Measurements from ENCODE around the gene USP22.
"Not testable (repeated sequence)": the region's sequence is repeated elsewhere in the genome, so short reads cannot be mapped to it uniquely, and the experiment has no call there.

The USP22 gene

GRCh38 chr17:21042458-21043295, at the start of gene USP22:
TSS of gene USP22 (minus strand) at chr17:21043011. CDS start at chr17:21042835, 176 bp downstream.
- DNase-seq (ENCODE audit: low read depth in 2 of 2): no peak

- no peak for DNase-seq (ENCODE audit: low read depth in 2 of 2)
Measured at GRCh38 chr17:21090902-21091618, 48.2 kb upstream of the USP22 start.

GRCh38 chr17:21089933-21090901, 47.4 kb upstream of the USP22 start:
- DNase-seq (ENCODE audit: low read depth in 2 of 2): no peak

- no peak for DNase-seq (ENCODE audit: low read depth in 2 of 2)
Measured at GRCh38 chr17:21089145-21089544, 46.3 kb upstream of the USP22 start.

- no peak for DNase-seq (ENCODE audit: low read depth in 2 of 2)
Measured at GRCh38 chr17:21085707-21086106, 42.9 kb upstream of the USP22 start.

- DNase-seq (ENCODE audit: low read depth in 2 of 2): not testable (repeated sequence)
Measured at GRCh38 chr17:21085280-21085679, 42.5 kb upstream of the USP22 start.

- no peak for DNase-seq (ENCODE audit: low read depth in 2 of 2)
Measured at GRCh38 chr17:21082001-21082436, 39.2 kb upstream of the USP22 start.

GRCh38 chr17:21079196-21079595, 36.4 kb upstream of the USP22 start:
- no peak for DNase-seq (ENCODE audit: low read depth in 2 of 2)

GRCh38 chr17:21078016-21078780, 35.4 kb upstream of the USP22 start:
- DNase-seq (ENCODE audit: low read depth in 2 of 2): no peak

GRCh38 chr17:21077281-21077680, 34.5 kb upstream of the USP22 start:
- no peak for DNase-seq (ENCODE audit: low read depth in 2 of 2)

- DNase-seq (ENCODE audit: low read depth in 2 of 2): no peak
Measured at GRCh38 chr17:21076242-21076641, 33.4 kb upstream of the USP22 start.

- no peak for DNase-seq (ENCODE audit: low read depth in 2 of 2)
Measured at GRCh38 chr17:21075739-21076085, 32.9 kb upstream of the USP22 start.

- DNase-seq (ENCODE audit: low read depth in 2 of 2): no peak
Measured at GRCh38 chr17:21072745-21073197, 30.0 kb upstream of the USP22 start.

GRCh38 chr17:21066394-21066793, 23.6 kb upstream of the USP22 start:
- DNase-seq (ENCODE audit: low read depth in 2 of 2): no peak

- DNase-seq (ENCODE audit: low read depth in 2 of 2): no peak
Measured at GRCh38 chr17:21061971-21062526, 19.2 kb upstream of the USP22 start.

- DNase-seq (ENCODE audit: low read depth in 2 of 2): no peak
Measured at GRCh38 chr17:21061158-21061835, 18.5 kb upstream of the USP22 start.

- DNase-seq (ENCODE audit: low read depth in 2 of 2): no peak
Measured at GRCh38 chr17:21059761-21060160, 16.9 kb upstream of the USP22 start.

GRCh38 chr17:21058098-21058893, 15.5 kb upstream of the USP22 start:
- DNase-seq (ENCODE audit: low read depth in 2 of 2): no peak

- DNase-seq (ENCODE audit: low read depth in 2 of 2): not testable (repeated sequence)
Measured at GRCh38 chr17:21053056-21053455, 10.2 kb upstream of the USP22 start.
